GM15510 (cell line): Measurements from ENCODE around the gene SFTPB.

Source experiments
- POLR2A ChIP-seq: IDR thresholded peaks from 3 replicates; pipeline ENCODE4 v1.6.1; 2011; ENCODE audit warnings: borderline replicate concordance; ENCODE audit not compliant: insufficient read length; ENCODE audit errors: extremely low read depth

Gene SFTPB

DNA sequence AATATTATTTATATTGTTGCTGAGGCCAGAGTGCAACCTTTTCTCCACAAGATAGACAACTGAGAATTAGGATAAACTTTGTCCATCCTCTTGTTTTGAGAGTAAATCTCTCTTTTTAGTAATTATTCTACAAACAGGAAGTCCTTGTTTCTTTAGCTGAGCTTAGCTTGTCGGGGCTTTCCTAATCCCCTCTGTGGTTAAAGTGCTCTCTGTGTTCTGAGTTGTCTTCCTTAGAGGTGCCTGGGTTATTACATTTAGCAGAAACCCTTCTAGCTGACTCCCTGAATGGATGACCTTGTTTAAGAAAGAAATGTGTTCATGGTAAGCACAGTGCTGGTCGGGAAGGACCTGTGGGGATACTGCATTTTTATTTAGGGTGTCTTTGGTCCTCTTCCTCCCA lies 39.3 kb downstream of the SFTPB start:
- TF ChIP-seq POLR2A, result no peak

DNA sequence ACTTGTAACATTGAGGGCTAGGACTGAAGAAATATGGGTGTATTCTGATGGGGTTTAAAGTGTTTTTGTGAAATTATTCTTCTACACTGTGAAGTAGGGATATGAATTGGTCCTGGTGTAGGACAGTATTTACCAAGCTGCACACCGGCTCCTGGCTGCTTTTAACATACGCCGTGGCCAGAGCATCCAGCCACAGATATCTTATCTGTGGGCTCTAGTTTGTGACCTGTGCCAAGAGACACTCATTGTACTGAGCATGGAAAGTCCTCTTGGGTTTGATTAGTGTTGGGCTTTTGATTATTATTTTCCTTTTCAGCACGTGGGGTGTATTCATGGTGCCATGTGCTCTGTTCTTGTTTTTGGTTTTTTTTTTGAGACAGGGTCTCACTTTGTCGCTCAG lies 44.0 kb downstream of the SFTPB start:
- no peak for TF ChIP-seq POLR2A

DNA sequence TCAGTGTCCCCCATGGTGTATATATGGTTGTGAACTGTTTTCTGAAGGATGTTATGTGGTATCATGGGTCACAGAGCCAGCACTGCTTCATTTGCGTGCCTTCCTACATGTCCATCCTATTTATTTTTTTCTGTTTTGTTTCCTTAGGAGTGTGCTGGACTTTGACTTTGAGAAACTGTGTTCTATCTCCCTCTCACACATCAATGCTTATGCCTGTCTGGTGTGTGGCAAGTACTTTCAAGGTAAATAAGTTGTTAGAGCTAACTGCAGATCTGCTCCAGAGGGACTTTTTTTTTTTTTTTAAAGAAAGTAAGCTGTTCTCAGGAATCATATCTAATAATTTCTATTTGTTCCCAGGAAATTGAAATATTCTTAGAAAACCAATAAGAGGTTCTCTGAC lies 46.7 kb downstream of the SFTPB start:
- no peak for TF ChIP-seq POLR2A

DNA sequence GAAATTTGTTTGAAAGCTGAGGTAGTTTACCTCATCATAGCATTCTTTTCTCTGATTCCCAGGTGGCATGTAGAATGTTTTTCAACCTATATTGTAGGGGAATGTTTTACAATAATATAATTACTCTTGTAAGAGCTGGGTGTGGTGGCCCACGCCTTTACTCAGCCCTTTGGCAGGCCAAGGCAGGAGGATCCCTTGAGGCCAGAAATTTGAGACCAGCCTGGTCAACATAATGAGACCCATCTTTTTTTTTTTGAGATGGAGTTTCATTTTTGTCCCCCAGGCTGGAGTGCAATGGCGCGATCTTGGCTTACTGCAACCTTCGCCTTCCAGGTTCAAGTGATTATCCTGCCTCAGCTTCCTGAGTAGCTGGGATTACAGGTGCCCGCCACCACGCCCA lies 48.4 kb downstream of the SFTPB start:
- TF ChIP-seq POLR2A, result no peak

DNA sequence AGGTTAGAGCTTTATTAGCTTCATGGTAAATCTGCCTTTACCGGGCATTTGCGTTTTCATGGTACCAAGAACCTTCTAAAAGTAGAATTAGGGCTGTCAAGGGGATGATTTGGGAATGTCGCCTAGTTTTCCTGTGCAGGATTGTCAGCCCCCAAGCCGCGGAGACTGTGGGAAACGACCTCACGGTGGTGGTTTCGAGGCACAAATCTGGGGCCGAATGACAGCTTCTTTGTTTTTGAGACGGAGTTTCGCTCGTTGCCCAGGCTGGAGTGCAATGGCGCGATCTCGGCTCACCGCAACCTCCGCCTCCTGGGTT lies 52.6 kb downstream of the SFTPB start:
- no peak for TF ChIP-seq POLR2A

DNA sequence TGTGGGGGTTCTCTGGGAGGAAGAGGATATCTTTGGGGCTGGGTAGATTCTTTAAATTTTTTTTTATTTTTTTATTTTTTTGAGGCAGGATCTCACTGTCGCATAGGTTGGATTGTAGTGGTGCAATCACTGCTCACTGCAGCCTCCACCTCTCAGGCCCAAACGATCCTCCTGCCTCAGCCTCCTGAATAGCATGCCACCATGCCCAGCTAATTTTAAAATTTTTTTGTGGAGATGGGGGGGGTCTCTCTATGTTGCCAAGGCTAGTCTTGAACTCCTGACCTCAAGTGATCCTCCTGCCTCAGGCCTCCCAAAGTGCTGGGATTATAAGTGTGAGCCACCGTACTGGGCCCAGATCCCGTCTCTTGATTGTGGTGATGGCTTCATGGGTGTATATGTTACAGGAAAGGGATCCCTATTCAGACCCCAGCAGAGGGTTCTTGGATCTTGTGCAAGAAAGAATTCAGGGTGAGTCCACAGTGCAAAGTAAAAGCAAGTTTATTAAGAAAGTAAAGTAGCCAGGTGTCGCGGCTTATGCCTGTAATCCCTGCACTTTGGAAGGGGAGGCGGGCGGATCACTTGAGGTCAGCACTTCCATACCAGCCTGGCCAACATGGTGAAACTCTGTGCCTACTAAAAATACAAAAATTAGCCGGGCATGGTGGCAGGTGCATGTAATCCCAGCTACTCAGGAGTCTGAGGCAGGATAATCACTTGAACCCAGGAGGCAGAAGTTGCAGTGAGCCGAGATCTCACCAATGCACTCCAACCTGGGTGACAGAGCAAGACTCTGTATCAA lies 54.1 kb downstream of the SFTPB start:
- no peak for TF ChIP-seq POLR2A

DNA sequence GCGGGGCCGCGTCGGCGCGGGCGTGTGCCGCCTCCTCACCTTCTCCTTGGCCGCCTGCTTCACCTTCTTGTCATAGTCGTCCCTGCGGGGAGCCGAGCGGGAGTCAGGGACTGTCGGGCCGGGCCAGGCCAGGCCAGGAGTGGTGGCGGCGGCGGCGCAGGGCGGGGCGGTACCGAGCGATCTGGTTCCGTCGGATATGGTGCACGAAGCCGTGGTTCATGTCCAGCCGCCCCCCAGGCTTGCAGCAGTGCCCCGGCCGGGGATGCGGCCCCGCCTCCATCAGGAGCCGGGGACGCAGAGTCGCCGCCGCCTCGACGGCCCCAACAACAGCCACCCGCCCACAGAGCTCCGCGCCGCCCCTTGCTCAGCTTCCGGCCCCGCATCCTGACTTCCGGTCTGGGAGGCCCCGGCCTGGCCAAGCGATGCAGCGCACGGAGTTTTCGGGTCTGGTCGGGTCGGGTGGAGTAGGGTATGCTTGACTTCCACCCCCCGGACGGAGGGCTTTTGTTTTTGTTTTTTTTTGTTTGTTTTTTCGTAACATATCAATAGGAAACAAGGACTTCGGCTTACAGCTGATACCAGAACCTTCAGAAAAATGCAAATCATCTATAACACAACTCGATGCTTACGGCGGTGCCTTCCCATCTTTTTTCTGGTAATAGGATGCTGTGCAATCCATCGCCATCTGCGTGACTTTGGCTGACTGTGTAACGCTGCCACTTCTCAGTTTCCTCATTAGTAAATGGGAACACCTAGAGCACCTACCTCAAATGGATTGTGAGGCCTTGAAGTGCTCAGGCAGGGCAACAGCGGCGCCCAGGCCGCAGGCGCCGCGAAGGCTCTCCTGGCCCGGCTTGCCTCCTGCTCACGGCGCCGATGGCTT lies 56.1 kb downstream of the SFTPB start, which contains the start of gene C2orf68:
Gene C2orf68, minus strand, starts transcription at position 362 of the 883 bp plus-strand sequence. Its CDS starts 82 bp downstream, at position 280.
- TF ChIP-seq POLR2A, result peak; percentile 94

DNA sequence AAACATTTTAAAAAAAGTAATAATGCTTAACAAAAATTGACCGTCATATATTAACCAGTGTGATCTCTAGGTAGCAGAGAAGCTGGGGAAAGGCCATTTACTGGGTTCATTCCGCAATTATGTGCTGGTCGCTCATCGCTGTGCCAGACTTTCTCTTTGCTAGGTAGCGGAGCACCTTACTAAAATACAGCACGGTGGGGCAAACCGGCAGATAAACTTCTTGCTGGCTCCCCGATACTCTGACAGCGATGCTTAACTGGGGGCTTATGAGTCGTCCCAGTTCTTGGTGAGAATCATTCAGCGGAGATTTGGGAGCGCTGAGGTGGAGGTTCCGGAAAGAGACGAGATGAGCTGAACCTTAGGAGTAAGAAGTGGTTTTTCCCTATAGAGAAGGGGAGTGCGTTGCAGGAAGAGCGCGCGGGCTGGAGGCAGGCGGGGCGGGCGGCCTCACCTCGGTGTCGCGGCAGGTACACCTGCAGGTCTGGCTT lies 56.7 kb downstream of the SFTPB start:
- TF ChIP-seq POLR2A, result no peak
